HG02763 (cell line): Measurements from ENCODE around the gene CCDC201.

Experiments used
- ATAC-seq: cut with Tn5 transposase; IDR thresholded peaks from one replicate; pipeline ENCODE4 v1.9.1; 2021; ENCODE audit warnings: mild to moderate bottlenecking, moderate library complexity; ENCODE audit not compliant: unreplicated experiment

The CCDC201 gene

GRCh38 chr7:45893374-45893995, 20.6 kb upstream of the CCDC201 start:
- ATAC-seq = no peak

- ATAC-seq = no peak
These were observed 19.6 kb upstream of the CCDC201 start for GRCh38 chr7:45892407-45893035.

GRCh38 chr7:45891462-45892402, 18.9 kb upstream of the CCDC201 start:
- no peak for ATAC-seq

GRCh38 chr7:45890902-45891461, 18.1 kb upstream of the CCDC201 start:
- ATAC-seq = no peak

- no peak for ATAC-seq
These were observed 17.4 kb upstream of the CCDC201 start for GRCh38 chr7:45890125-45890901.

- no peak for ATAC-seq
These were observed 16.6 kb upstream of the CCDC201 start for GRCh38 chr7:45889367-45890067.

GRCh38 chr7:45888993-45889366, 16.1 kb upstream of the CCDC201 start:
- no peak for ATAC-seq

- ATAC-seq = no peak
These were observed 15.5 kb upstream of the CCDC201 start, which contains the start of gene IGFBP1 for GRCh38 chr7:45888185-45888992. TSS of gene IGFBP1 (plus strand) at chr7:45888488. CDS start at chr7:45888653, 165 bp downstream.

- ATAC-seq = no peak
These were observed 14.2 kb upstream of the CCDC201 start for GRCh38 chr7:45886931-45887667.

GRCh38 chr7:45885264-45885882, 12.5 kb upstream of the CCDC201 start:
- ATAC-seq = no peak

GRCh38 chr7:45884136-45884535, 11.3 kb upstream of the CCDC201 start:
- no peak for ATAC-seq

- no peak for ATAC-seq
These were observed 9.6 kb upstream of the CCDC201 start for GRCh38 chr7:45882465-45882810.

- ATAC-seq = no peak
These were observed 9.0 kb upstream of the CCDC201 start for GRCh38 chr7:45881759-45882464.

GRCh38 chr7:45881280-45881758, 8.4 kb upstream of the CCDC201 start:
- no peak for ATAC-seq

- ATAC-seq = no peak
These were observed 7.6 kb upstream of the CCDC201 start for GRCh38 chr7:45880433-45880860.

GRCh38 chr7:45878457-45879144, 5.7 kb upstream of the CCDC201 start:
- ATAC-seq = no peak

- no peak for ATAC-seq
These were observed 3.6 kb upstream of the CCDC201 start for GRCh38 chr7:45876519-45876918.
